GM12892 (cell line): ENCODE measurements around the gene LRMDA.

Experiments
- POLR2A ChIP-seq: IDR thresholded peaks from 2 replicates; pipeline ENCODE4 v1.6.1; 2011; ENCODE audit warnings: low read depth, low read length, control low read depth
- POLR2AphosphoS5 ChIP-seq: IDR thresholded peaks from 2 replicates; pipeline ENCODE4 v1.6.1; 2011; ENCODE audit warnings: low read depth, low read length, control low read depth

GRCh38 chr10:76479103-76479790 lies 1047.8 kb downstream of the LRMDA start:
- TF ChIP-seq POLR2AphosphoS5 = no peak
- TF ChIP-seq POLR2A = no peak
